HCT116 (cell line): ENCODE results near the gene ZSCAN5C. TPM values are rescaled to one million over a fixed set of nuclear protein-coding genes. Genes with fewer than 3 reads are reported as not detected.

Experiments
- ATAC-seq: fragments of 200-7000 bp; cut with Tn5 transposase; 2 replicates; pipeline ENCODE4 v1.9.1; 2020; ENCODE audit warnings: mild to moderate bottlenecking, moderate library complexity
- BruUV-seq: library from RNA; stranded (reverse); fragments of 400-500 nt; replicated peaks from 2 replicates; lab custom pipeline; 2021; lab: Mats Ljungman, UMichigan
- CTCF ChIA-PET: fragments of 300-600 bp; sonication (Branson Sonifier 250); formaldehyde crosslinking; loops from one replicate; lab custom pipeline; 2021; ENCODE audit warnings: antibody characterized with exemption; lab: Charles Lee
- POLR2A ChIA-PET: fragments of 300-600, 350-600 bp; sonication (Branson Sonifier 250); formaldehyde crosslinking; loops from one replicate; lab custom pipeline; 2021; ENCODE audit warnings: antibody characterized with exemption; lab: Charles Lee
- RAD21 ChIA-PET, 2 experiments: fragments of 300-600 bp; sonication (Branson Sonifier 250); formaldehyde crosslinking; loops; one replicate each; lab custom pipeline; 2023; ENCODE audit warnings: low total read pairs in 2 of 2; ENCODE audit not compliant: uncharacterized antibody in 2 of 2, unreplicated experiment in 2 of 2, low non-redundant PET in 1 of 2; lab: Charles Lee
- DNase-seq: peaks from one replicate; pipeline ENCODE4 v3.0.0-alpha.2; 2010; ENCODE audit warnings: low read depth, low spot score
- H2AFZ ChIP-seq: fragments of 200-600 bp; shearing (Covaris generic), sonication (generic); 2 replicates; pipeline ENCODE4 v1.6.1; 2017; ENCODE audit warnings: low read depth, mixed run types, mixed read lengths, antibody characterized with exemption, low read length; ENCODE audit not compliant: poor library complexity, severe bottlenecking
- H3K27ac ChIP-seq: 2 replicates; pipeline ENCODE4 v1.5.1; 2012; ENCODE audit warnings: low read depth, low read length
- H3K27me3 ChIP-seq: fragments of 200-600 bp; sonication (generic); 2 replicates; pipeline ENCODE4 v1.6.1; 2016; ENCODE audit warnings: mixed run types, low read length, mixed read lengths; ENCODE audit not compliant: insufficient read depth
- H3K36me3 ChIP-seq, 2 experiments: fragments of 200-500 bp in 1 of 2; fragments of 200-600 bp in 1 of 2; sonication (Bioruptor generic) in 1 of 2; sonication (generic) in 1 of 2; 2 replicates each; pipeline versions ENCODE4 v1.5.1 to v1.6.1; 2014 to 2016; ENCODE audit warnings: low read length in 2 of 2, inconsistent platforms in 1 of 2, mixed read lengths in 1 of 2, mixed run types in 1 of 2; ENCODE audit not compliant: insufficient read depth in 2 of 2, control insufficient read depth in 1 of 2
- H3K4me1 ChIP-seq, 2 experiments: fragments of 200-600 bp in 1 of 2; sonication (generic) in 1 of 2; 2 replicates each; pipeline versions ENCODE4 v1.5.1 to v1.6.1; 2012 to 2017; ENCODE audit warnings: low read length in 2 of 2, inconsistent platforms in 1 of 2, mild to moderate bottlenecking in 1 of 2, mixed read lengths in 1 of 2, mixed run types in 1 of 2, moderate library complexity in 1 of 2; ENCODE audit not compliant: insufficient read depth in 2 of 2, control insufficient read depth in 1 of 2
- H3K4me2 ChIP-seq: fragments of 200-600 bp; sonication (generic); 2 replicates; pipeline ENCODE4 v1.6.1; 2017; ENCODE audit warnings: mixed run types, low read length, mixed read lengths
- H3K4me3 ChIP-seq, 2 experiments: fragments of 200-600 bp in 1 of 2; sonication (generic) in 1 of 2; replicated peaks in 1 of 2; 2 replicates each; pipeline ENCODE4 v1.5.1; 2011 to 2016; ENCODE audit warnings: low read length in 2 of 2, control low read depth in 1 of 2, low read depth in 1 of 2, mild to moderate bottlenecking in 1 of 2, mixed read lengths in 1 of 2, mixed run types in 1 of 2
- H3K79me2 ChIP-seq: fragments of 200-600 bp; sonication (generic); 2 replicates; pipeline ENCODE4 v1.6.1; 2017; ENCODE audit warnings: mild to moderate bottlenecking, mixed run types, low read length, moderate library complexity, mixed read lengths; ENCODE audit not compliant: insufficient read depth
- H3K9ac ChIP-seq: fragments of 200-600 bp; sonication (generic); 2 replicates; pipeline ENCODE4 v1.6.1; 2016; ENCODE audit warnings: low read length, mixed read lengths
- H3K9me2 ChIP-seq: fragments of 200-600 bp; sonication (generic), shearing (Covaris generic); 2 replicates; pipeline ENCODE4 v1.6.1; 2017; ENCODE audit warnings: mixed run types, mild to moderate bottlenecking, moderate library complexity; ENCODE audit not compliant: insufficient read depth
- H3K9me3 ChIP-seq, 2 experiments: fragments of 200-500 bp in 1 of 2; fragments of 200-600 bp in 1 of 2; sonication (Bioruptor generic) in 1 of 2; sonication (generic) in 1 of 2; 2 replicates each; pipeline ENCODE4 v1.6.1; 2014 to 2017; ENCODE audit warnings: low read length in 2 of 2, mixed read lengths in 2 of 2, inconsistent platforms in 1 of 2, low read depth in 1 of 2, mild to moderate bottlenecking in 1 of 2, mixed run types in 1 of 2, moderate library complexity in 1 of 2; ENCODE audit not compliant: control insufficient read depth in 1 of 2, insufficient read depth in 1 of 2
- H4K20me1 ChIP-seq: fragments of 200-600 bp; sonication (generic), shearing (Covaris generic); 2 replicates; pipeline ENCODE4 v1.6.1; 2017; ENCODE audit warnings: mixed run types, mild to moderate bottlenecking, moderate library complexity; ENCODE audit not compliant: insufficient read depth
- CBX3 ChIP-seq: IDR thresholded peaks from 2 replicates; pipeline ENCODE4 v1.6.1; 2012; ENCODE audit warnings: low read depth
- CTCF ChIP-seq, 3 experiments: fragments of 200-600 bp in 1 of 3; sonication (generic) in 1 of 3; IDR thresholded peaks in 2 of 3; conservative IDR thresholded peaks in 1 of 3; 2 replicates each; pipeline ENCODE4 v1.5.1; 2012 to 2017; ENCODE audit warnings: low read depth in 2 of 3, low read length in 2 of 3, antibody characterized with exemption in 1 of 3, borderline replicate concordance in 1 of 3, control low read depth in 1 of 3, mild to moderate bottlenecking in 1 of 3, mixed read lengths in 1 of 3, mixed run types in 1 of 3, moderate library complexity in 1 of 3; ENCODE audit not compliant: insufficient read depth in 1 of 3
- ELF1 ChIP-seq: IDR thresholded peaks from 2 replicates; pipeline ENCODE4 v1.6.1; 2012; ENCODE audit warnings: low read depth, borderline replicate concordance
- EZH2 ChIP-seq: fragments of 200-600 bp; sonication (generic); IDR thresholded peaks from 2 replicates; pipeline ENCODE4 v1.6.1; 2017; ENCODE audit warnings: antibody characterized with exemption, mixed run types
- POLR2AphosphoS5 ChIP-seq: IDR thresholded peaks from 2 replicates; pipeline ENCODE4 v1.6.1; 2011; ENCODE audit warnings: mild to moderate bottlenecking, low read depth, low read length, moderate library complexity
- RAD21 ChIP-seq: IDR thresholded peaks from 2 replicates; pipeline ENCODE4 v1.6.1; 2012; ENCODE audit warnings: low read depth, mild to moderate bottlenecking
- SRF ChIP-seq: IDR thresholded peaks from 2 replicates; pipeline ENCODE4 v1.6.1; 2012; ENCODE audit warnings: low read depth
- TCF7L2 ChIP-seq: IDR thresholded peaks from 2 replicates; pipeline ENCODE4 v1.7.0; 2011; ENCODE audit warnings: borderline replicate concordance, inconsistent platforms; ENCODE audit not compliant: insufficient read depth, insufficient read length; ENCODE audit errors: extremely low read depth
- YY1 ChIP-seq: IDR thresholded peaks from 2 replicates; pipeline ENCODE4 v1.6.1; 2011; ENCODE audit warnings: low read length, low read depth, moderate library complexity, mild to moderate bottlenecking; ENCODE audit not compliant: insufficient replicate concordance; ENCODE audit errors: extremely low read depth
- intact Hi-C: fragments of 100-400 bp; cut with micrococcal nuclease; formaldehyde crosslinking; loops from 2 replicates; pipeline ENCODE4 v1.10.0; 2022
- total RNA-seq: library from RNA; stranded (reverse); gene quantifications from one replicate; pipeline ENCODE4 v1.2.1, GENCODE V29; 2021; ENCODE audit not compliant: unreplicated experiment

ZSCAN5C gene
- total RNA-seq, 1 experiment from 2014 or later, result not detected

GRCh38 chr19:56176881-56177280, 25.2 kb upstream of the ZSCAN5C start:
- Histone ChIP-seq H3K4me3 (no peak overlapping the region), H4K20me1 (no peaks in the 10 kb centered on the region), H3K4me1 (no peaks in the 10 kb centered on the region), H3K27ac (no peak overlapping the region), H3K4me2 (no peak overlapping the region), H3K9me3 (no peaks in the 10 kb centered on the region), H3K9me2 (no peaks in the 10 kb centered on the region), H3K36me3 (no peaks in the 10 kb centered on the region), H3K9ac (no peak overlapping the region), H2AFZ (no peak overlapping the region), H3K27me3 (no peaks in the 10 kb centered on the region), H3K79me2 (no peaks in the 10 kb centered on the region)
- DNase-seq (no peak), ATAC-seq (no peak)
- intact Hi-C loops, result no loop called here
- ChIA-PET CTCF (no interaction called here), POLR2A (no interaction called here), RAD21 (no interaction called here)
- no peak for TF ChIP-seq POLR2AphosphoS5
- no peak for TF ChIP-seq TCF7L2
- no peak for TF ChIP-seq SRF
- TF ChIP-seq EZH2, result no peak
- no peak for TF ChIP-seq CBX3
- no peak for TF ChIP-seq YY1
- no peak for TF ChIP-seq ELF1
- TF ChIP-seq RAD21, result no peak
- TF ChIP-seq CTCF (IDR thresholded peaks at IDR 0.05 in 2 of 3, conservative IDR thresholded peaks at IDR 0.05 in 1 of 3; ENCODE audit: borderline replicate concordance in 1 of 3, insufficient read depth in 1 of 3, low read depth in 2 of 3, low read length in 2 of 3), result no peak
- BruUV-seq, result no TSS peak
